GM12878 (cell line): Measurements from ENCODE around the gene COMMD3. TPM values are rescaled to one million over a fixed set of nuclear protein-coding genes. Genes with fewer than 3 reads are reported as not detected.

ENCODE experiments used
- ATAC-seq: fragments of 200-7000 bp; cut with Tn5 transposase; 3 replicates; pipeline ENCODE4 v1.9.1; 2020; ENCODE audit warnings: mild to moderate bottlenecking, moderate library complexity
- BruUV-seq: library from RNA; stranded (reverse); fragments of 400-500 nt; replicated peaks from 2 replicates; lab custom pipeline; 2021; lab: Mats Ljungman, UMichigan
- CTCF ChIA-PET: fragments of 300-600 bp; sonication (Branson Sonifier 250); formaldehyde crosslinking; extraction: SDS; loops from one replicate; lab custom pipeline; 2021; ENCODE audit warnings: inconsistent platforms; lab: Yijun Ruan, JAX
- POLR2A ChIA-PET: fragments of 350-600 bp; formaldehyde crosslinking; extraction: SDS; loops from one replicate; lab custom pipeline; 2021; ENCODE audit warnings: inconsistent platforms; lab: Charles Lee
- RAD21 ChIA-PET: fragments of 300-600 bp; sonication (Branson Sonifier 250); formaldehyde crosslinking; loops from one replicate; lab custom pipeline; 2023; ENCODE audit warnings: antibody characterized with exemption; ENCODE audit not compliant: unreplicated experiment; lab: Charles Lee
- SMC1A ChIA-PET: fragments of 300-600 bp; sonication (Branson Sonifier 250); formaldehyde crosslinking; loops from one replicate; lab custom pipeline; 2023; ENCODE audit not compliant: unreplicated experiment, uncharacterized antibody; lab: Charles Lee
- DNase-seq: peaks from one replicate; pipeline ENCODE4 v3.0.0-alpha.2; 2011; ENCODE audit warnings: low read depth, low spot score
- FAIRE-seq: peaks from 3 replicates; lab custom pipeline; 2011; peaks lifted over from hg19 to GRCh38; lab: Jason Lieb, UNC
- H2AFZ ChIP-seq: 2 replicates; pipeline ENCODE4 v1.6.0; 2011; ENCODE audit warnings: low read depth, low read length, control low read depth; ENCODE audit not compliant: control insufficient read depth
- H3K27ac ChIP-seq: 2 replicates; pipeline ENCODE4 v1.5.1; 2011; ENCODE audit warnings: control low read depth; ENCODE audit not compliant: control insufficient read depth, insufficient read depth
- H3K27me3 ChIP-seq, 2 experiments: replicated peaks in 1 of 2; 2 replicates each; pipeline versions ENCODE4 v1.6.0 to v1.6.1; 2011; ENCODE audit warnings: low read length in 1 of 2; ENCODE audit not compliant: control insufficient read depth in 2 of 2, insufficient read depth in 2 of 2
- H3K36me3 ChIP-seq, 2 experiments: 2 replicates each; pipeline ENCODE4 v1.5.1; 2011; ENCODE audit warnings: low read length in 1 of 2; ENCODE audit not compliant: control insufficient read depth in 2 of 2, insufficient read depth in 2 of 2
- H3K4me1 ChIP-seq: 2 replicates; pipeline ENCODE4 v1.6.1; 2011; ENCODE audit warnings: mild to moderate bottlenecking, low read length, moderate library complexity, mixed read lengths; ENCODE audit not compliant: control insufficient read depth, insufficient read depth
- H3K4me2 ChIP-seq: 2 replicates; pipeline ENCODE4 v1.6.0; 2011; ENCODE audit warnings: control low read depth; ENCODE audit not compliant: control insufficient read depth, insufficient read depth
- H3K4me3 ChIP-seq: fragments of 200-600 bp; sonication (generic); 2 replicates; pipeline ENCODE4 v1.5.1; 2016
- H3K79me2 ChIP-seq: 2 replicates; pipeline ENCODE4 v1.6.0; 2011; ENCODE audit warnings: low read length; ENCODE audit not compliant: control insufficient read depth, insufficient read depth
- H3K9ac ChIP-seq: 2 replicates; pipeline ENCODE4 v1.8.0; 2011; ENCODE audit warnings: low read length, control low read depth, mixed read lengths; ENCODE audit not compliant: control insufficient read depth, insufficient read depth
- H3K9me3 ChIP-seq: replicated peaks from 3 replicates; pipeline ENCODE4 v1.5.1; 2011; ENCODE audit warnings: mild to moderate bottlenecking, low read length; ENCODE audit not compliant: control insufficient read depth, insufficient read depth
- H4K20me1 ChIP-seq: 2 replicates; pipeline ENCODE4 v1.6.0; 2011; ENCODE audit not compliant: control insufficient read depth, insufficient read depth
- ETV6 ChIP-seq, 2 experiments: fragments of 450-650 bp in 1 of 2; IDR thresholded peaks in 1 of 2; conservative IDR thresholded peaks in 1 of 2; 2 replicates each; pipeline ENCODE4 v1.6.1; 2014; ENCODE audit warnings: antibody characterized with exemption in 1 of 2, borderline replicate concordance in 1 of 2, low read depth in 1 of 2, mild to moderate bottlenecking in 1 of 2, moderate library complexity in 1 of 2
- MLLT1 ChIP-seq: fragments of 450-650 bp; IDR thresholded peaks from 2 replicates; pipeline ENCODE4 v1.6.1; 2016; ENCODE audit warnings: mild to moderate bottlenecking
- MTA2 ChIP-seq: fragments of 450-650 bp; IDR thresholded peaks from 2 replicates; pipeline ENCODE4 v1.6.1; 2016; ENCODE audit warnings: low read depth, mild to moderate bottlenecking, moderate library complexity
- MXI1 ChIP-seq: fragments of 150-350 bp; IDR thresholded peaks from 2 replicates; pipeline ENCODE4 v1.6.1; 2011; ENCODE audit warnings: low read depth, mild to moderate bottlenecking, inconsistent platforms, low read length, improper control_type of control experiment
- REST ChIP-seq: IDR thresholded peaks from 2 replicates; pipeline ENCODE4 v1.6.1; 2012; ENCODE audit warnings: mild to moderate bottlenecking, low read depth, low read length
- SUPT20H ChIP-seq: IDR thresholded peaks from 2 replicates; pipeline ENCODE4 v1.6.1; 2011; ENCODE audit warnings: low read depth, mild to moderate bottlenecking, low read length, moderate library complexity, borderline replicate concordance; ENCODE audit not compliant: control insufficient read depth
- ZNF274 ChIP-seq: IDR thresholded peaks from one replicate; pipeline ENCODE4 v1.8.0; 2011; ENCODE audit not compliant: insufficient read length, insufficient read depth
- WGBS: methylation state at CpG from one replicate; pipeline ENCODE4 v1.1.6; 2016; ENCODE audit warnings: low lambda C conversion rate; ENCODE audit not compliant: insufficient replicate concordance, insufficient coverage; ENCODE audit errors: missing lambda C conversion rate; 5-methylcytosine and 5-hydroxymethylcytosine counted together
- in situ Hi-C: fragments of 300-500 bp; cut with MboI; formaldehyde crosslinking; loops from 9 replicates; pipeline ENCODE4 v1.14.3; 2018; ENCODE audit warnings: mixed read lengths
- intact Hi-C: fragments of 100-400 bp; cut with micrococcal nuclease; formaldehyde crosslinking; loops from one replicate; pipeline ENCODE4 v1.14.2; 2022; ENCODE audit not compliant: unreplicated experiment
- polyA plus RNA-seq, 11 experiments: library from polyadenylated mRNA; depleted of rRNA in 4 of 11; unstranded in 6 of 11; stranded (reverse) in 5 of 11; fragments of >200 nt; fragmentation: Nextera tagmentation in 4 of 11; fragmentation: Illumina TruSeq in 1 of 11; extraction: Ambion mirVana in 4 of 11; extraction: Trizol in 1 of 11; gene quantifications; 1 replicate in 1 of 11; 2 replicates in 10 of 11; pipeline versions ENCODE4 v1.2.1 to v1.2.3, GENCODE V29; 2011 to 2016; ENCODE audit warnings: inconsistent platforms in 2 of 11, missing spikeins in 2 of 11, low read depth in 1 of 11
- total RNA-seq, 4 experiments: library from RNA; depleted of rRNA in 3 of 4; stranded (reverse); fragments of >200 nt in 3 of 4; fragmentation: Illumina TruSeq in 1 of 4; extraction: Trizol in 1 of 4; gene quantifications; 2 replicates each; pipeline versions ENCODE4 v1.2.1 to v1.2.3, GENCODE V29; 2013 to 2021
- TF ChIP-seq, protein P1 (sequence below), 3 experiments: IDR thresholded peaks in 2 of 3; conservative IDR thresholded peaks in 1 of 3; 2 replicates each; pipeline ENCODE4 v1.5.1; 2011; ENCODE audit warnings: low read depth in 3 of 3, low read length in 3 of 3, mild to moderate bottlenecking in 3 of 3, control low read depth in 2 of 3, moderate library complexity in 2 of 3, inconsistent platforms in 1 of 3, mixed read lengths in 1 of 3; ENCODE audit not compliant: control insufficient read depth in 2 of 3, insufficient read depth in 1 of 3; ENCODE audit errors: extremely low read depth in 1 of 3
- TF ChIP-seq, protein P2 (sequence below): IDR thresholded peaks from 2 replicates; pipeline ENCODE4 v1.6.1; 2012; ENCODE audit warnings: low read depth, low read length, improper control_type of control experiment
- TF ChIP-seq, protein P3 (sequence below): fragments of 450-650 bp; IDR thresholded peaks from 2 replicates; pipeline ENCODE4 v1.6.1; 2017; ENCODE audit warnings: antibody characterized with exemption, mild to moderate bottlenecking, moderate library complexity

The COMMD3 gene
- total and polyA plus RNA-seq, 10 of the 15 experiments (the other 5 are each of a cell fraction or from before 2014, with no cell fraction given): 64.5 to 248 (median 84.4) TPM

DNA sequence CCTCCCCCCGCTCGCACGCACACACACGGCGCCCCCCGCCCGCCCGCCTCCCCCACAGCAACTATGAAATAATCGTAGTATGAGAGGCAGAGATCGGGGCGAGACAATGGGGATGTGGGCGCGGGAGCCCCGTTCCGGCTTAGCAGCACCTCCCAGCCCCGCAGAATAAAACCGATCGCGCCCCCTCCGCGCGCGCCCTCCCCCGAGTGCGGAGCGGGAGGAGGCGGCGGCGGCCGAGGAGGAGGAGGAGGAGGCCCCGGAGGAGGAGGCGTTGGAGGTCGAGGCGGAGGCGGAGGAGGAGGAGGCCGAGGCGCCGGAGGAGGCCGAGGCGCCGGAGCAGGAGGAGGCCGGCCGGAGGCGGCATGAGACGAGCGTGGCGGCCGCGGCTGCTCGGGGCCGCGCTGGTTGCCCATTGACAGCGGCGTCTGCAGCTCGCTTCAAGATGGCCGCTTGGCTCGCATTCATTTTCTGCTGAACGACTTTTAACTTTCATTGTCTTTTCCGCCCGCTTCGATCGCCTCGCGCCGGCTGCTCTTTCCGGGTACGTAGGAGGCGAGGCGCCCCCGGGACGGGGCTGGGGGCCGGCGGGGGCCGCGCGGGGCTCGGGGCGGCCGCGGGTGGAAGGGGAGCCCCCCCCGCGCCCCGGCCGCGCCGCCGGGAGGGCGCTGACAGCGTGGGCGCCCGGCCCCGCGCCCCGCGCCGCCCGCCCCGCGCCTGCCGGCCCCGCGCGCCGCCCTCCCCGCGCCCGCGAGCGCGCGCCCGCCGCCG is 5.2 kb downstream of the COMMD3 start:
- Histone ChIP-seq H3K79me2 (peaks cover 19% of the 10 kb centered on the region), H3K27ac (no peak overlapping the region), H3K4me1 (peaks cover 25% of the 10 kb centered on the region), H3K9ac (peak overlapping the region; percentile 71), H3K4me2 (peak overlapping the region; percentile 36; the same call in 1 of the 2 replicates), H2AFZ (peak overlapping the region; percentile 42), H4K20me1 (peaks cover 2% of the 10 kb centered on the region; the same call in 1 of the 2 replicates), H3K36me3 (no peaks in the 10 kb centered on the region; a peak in 1 of 4 replicates), H3K9me3 (peaks cover 2% of the 10 kb centered on the region; the same call in 2 of the 3 replicates), H3K27me3 (peaks cover 3 to 14% of the 10 kb centered on the region in 2 experiments), H3K4me3 (peak overlapping the region; percentile 83)
- ChIA-PET POLR2A (no interaction called here), SMC1A (no interaction called here), RAD21 (interaction anchor here (1.2 to 1.8 kb wide), 2 partner anchors 19 to 23 kb away, joined by 3 to 6 read pairs; no protein-coding TSS in a partner anchor), CTCF (no interaction called here)
- DNase-seq (no peak), ATAC-seq (peak; percentile 51), FAIRE-seq (no peak)
- intact Hi-C loops: loop anchor here (5.0 kb wide), 2 partner anchors 319 to 666 kb away; partner anchors contain the start of gene DNAJC1
- in situ Hi-C loops: no loop called here
- WGBS: 0% methylated on average over 15 of the region's 114 CpGs
- no TSS peak for BruUV-seq
- TF ChIP-seq, protein P1, sequence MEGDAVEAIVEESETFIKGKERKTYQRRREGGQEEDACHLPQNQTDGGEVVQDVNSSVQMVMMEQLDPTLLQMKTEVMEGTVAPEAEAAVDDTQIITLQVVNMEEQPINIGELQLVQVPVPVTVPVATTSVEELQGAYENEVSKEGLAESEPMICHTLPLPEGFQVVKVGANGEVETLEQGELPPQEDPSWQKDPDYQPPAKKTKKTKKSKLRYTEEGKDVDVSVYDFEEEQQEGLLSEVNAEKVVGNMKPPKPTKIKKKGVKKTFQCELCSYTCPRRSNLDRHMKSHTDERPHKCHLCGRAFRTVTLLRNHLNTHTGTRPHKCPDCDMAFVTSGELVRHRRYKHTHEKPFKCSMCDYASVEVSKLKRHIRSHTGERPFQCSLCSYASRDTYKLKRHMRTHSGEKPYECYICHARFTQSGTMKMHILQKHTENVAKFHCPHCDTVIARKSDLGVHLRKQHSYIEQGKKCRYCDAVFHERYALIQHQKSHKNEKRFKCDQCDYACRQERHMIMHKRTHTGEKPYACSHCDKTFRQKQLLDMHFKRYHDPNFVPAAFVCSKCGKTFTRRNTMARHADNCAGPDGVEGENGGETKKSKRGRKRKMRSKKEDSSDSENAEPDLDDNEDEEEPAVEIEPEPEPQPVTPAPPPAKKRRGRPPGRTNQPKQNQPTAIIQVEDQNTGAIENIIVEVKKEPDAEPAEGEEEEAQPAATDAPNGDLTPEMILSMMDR (IDR thresholded peaks at IDR 0.05 in 2 of 3, conservative IDR thresholded peaks at IDR 0.05 in 1 of 3; ENCODE audit: control insufficient read depth in 2 of 3, extremely low read depth in 1 of 3, insufficient read depth in 1 of 3, low read depth in 3 of 3, low read length in 3 of 3): no peak
- TF ChIP-seq SUPT20H (no peak), ETV6 (conservative IDR thresholded peaks at IDR 0.05 in 1 of 2, IDR thresholded peaks at IDR 0.05 in 1 of 2; ENCODE audit: borderline replicate concordance in 1 of 2, low read depth in 1 of 2) (no peak), MXI1 (0 out of 2 replicates have a peak, but pooled peaks have one; percentile 26), MLLT1 (no peak), MTA2 (no peak), REST (no peak), ZNF274 (no peak)
- TF ChIP-seq, protein P2, sequence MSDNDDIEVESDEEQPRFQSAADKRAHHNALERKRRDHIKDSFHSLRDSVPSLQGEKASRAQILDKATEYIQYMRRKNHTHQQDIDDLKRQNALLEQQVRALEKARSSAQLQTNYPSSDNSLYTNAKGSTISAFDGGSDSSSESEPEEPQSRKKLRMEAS: no peak
- TF ChIP-seq, protein P3, sequence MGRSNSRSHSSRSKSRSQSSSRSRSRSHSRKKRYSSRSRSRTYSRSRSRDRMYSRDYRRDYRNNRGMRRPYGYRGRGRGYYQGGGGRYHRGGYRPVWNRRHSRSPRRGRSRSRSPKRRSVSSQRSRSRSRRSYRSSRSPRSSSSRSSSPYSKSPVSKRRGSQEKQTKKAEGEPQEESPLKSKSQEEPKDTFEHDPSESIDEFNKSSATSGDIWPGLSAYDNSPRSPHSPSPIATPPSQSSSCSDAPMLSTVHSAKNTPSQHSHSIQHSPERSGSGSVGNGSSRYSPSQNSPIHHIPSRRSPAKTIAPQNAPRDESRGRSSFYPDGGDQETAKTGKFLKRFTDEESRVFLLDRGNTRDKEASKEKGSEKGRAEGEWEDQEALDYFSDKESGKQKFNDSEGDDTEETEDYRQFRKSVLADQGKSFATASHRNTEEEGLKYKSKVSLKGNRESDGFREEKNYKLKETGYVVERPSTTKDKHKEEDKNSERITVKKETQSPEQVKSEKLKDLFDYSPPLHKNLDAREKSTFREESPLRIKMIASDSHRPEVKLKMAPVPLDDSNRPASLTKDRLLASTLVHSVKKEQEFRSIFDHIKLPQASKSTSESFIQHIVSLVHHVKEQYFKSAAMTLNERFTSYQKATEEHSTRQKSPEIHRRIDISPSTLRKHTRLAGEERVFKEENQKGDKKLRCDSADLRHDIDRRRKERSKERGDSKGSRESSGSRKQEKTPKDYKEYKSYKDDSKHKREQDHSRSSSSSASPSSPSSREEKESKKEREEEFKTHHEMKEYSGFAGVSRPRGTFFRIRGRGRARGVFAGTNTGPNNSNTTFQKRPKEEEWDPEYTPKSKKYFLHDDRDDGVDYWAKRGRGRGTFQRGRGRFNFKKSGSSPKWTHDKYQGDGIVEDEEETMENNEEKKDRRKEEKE: no peak
